Kidney epithelial cell (primary cell): ENCODE results near the gene CCDC57. TPM values are rescaled to one million over a fixed set of nuclear protein-coding genes. Genes with fewer than 3 reads are reported as not detected.

ENCODE experiments used
- DNase-seq: peaks from one replicate; pipeline ENCODE4 v3.0.0-alpha.2; 2010; ENCODE audit warnings: low read depth
- H3K27me3 ChIP-seq: 2 replicates; pipeline ENCODE4 v1.6.0; 2011; ENCODE audit warnings: low read length; ENCODE audit not compliant: control insufficient read depth, insufficient read depth
- H3K36me3 ChIP-seq: 2 replicates; pipeline ENCODE4 v1.5.1; 2011; ENCODE audit warnings: low read length; ENCODE audit not compliant: control insufficient read depth, insufficient read depth
- H3K4me3 ChIP-seq: 2 replicates; pipeline ENCODE4 v1.5.1; 2011; ENCODE audit warnings: low read depth, mild to moderate bottlenecking, control low read depth, low read length
- total RNA-seq: library from RNA; depleted of rRNA; stranded (reverse); fragments of >200 nt; gene quantifications from 2 replicates; pipeline ENCODE4 v1.2.3, GENCODE V29; 2015
- TF ChIP-seq, protein P1 (sequence below): IDR thresholded peaks from 2 replicates; pipeline ENCODE4 v1.5.1; 2011; ENCODE audit warnings: mild to moderate bottlenecking, moderate library complexity, low read length, control low read depth, inconsistent platforms; ENCODE audit not compliant: insufficient read depth, poor library complexity, severe bottlenecking

CCDC57 gene
- total RNA-seq, 1 donor from 2014 or later: 25.5 TPM

DNA sequence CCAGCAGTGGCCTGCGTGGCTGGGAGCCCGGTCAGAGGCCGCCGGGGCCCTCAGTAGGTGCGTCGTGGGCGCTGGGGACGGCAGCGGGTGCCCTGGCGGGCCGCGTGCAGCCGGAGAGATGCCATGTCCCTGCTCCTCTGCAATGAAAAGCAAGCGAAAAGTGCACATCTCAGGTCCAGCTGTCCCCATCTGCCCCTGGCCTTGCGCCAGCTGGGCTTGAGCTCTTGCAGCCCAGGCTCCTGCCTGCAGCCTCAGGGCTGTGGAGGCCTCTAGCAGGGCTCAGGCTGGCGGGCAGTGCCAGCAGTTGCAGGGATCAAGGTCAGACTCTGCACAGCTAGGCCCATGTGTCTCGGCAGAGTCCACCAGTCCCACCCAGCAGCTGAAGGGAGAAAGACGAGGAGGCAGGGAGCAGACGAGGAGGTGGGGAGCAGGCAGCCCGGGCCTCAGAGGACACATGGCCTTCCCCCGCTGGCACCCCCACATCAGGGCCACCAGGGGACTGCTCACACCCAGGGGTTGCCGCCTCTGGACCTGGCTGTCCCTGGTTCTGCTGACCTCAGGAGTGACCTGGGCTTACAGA lies 27.4 kb upstream of the CCDC57 start:
- no peak overlapping the region for H3K4me3 ChIP-seq
- TF ChIP-seq, protein P1, sequence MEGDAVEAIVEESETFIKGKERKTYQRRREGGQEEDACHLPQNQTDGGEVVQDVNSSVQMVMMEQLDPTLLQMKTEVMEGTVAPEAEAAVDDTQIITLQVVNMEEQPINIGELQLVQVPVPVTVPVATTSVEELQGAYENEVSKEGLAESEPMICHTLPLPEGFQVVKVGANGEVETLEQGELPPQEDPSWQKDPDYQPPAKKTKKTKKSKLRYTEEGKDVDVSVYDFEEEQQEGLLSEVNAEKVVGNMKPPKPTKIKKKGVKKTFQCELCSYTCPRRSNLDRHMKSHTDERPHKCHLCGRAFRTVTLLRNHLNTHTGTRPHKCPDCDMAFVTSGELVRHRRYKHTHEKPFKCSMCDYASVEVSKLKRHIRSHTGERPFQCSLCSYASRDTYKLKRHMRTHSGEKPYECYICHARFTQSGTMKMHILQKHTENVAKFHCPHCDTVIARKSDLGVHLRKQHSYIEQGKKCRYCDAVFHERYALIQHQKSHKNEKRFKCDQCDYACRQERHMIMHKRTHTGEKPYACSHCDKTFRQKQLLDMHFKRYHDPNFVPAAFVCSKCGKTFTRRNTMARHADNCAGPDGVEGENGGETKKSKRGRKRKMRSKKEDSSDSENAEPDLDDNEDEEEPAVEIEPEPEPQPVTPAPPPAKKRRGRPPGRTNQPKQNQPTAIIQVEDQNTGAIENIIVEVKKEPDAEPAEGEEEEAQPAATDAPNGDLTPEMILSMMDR: no peak
- H3K36me3 ChIP-seq: peaks cover 7% of the 10 kb centered on the region

DNA sequence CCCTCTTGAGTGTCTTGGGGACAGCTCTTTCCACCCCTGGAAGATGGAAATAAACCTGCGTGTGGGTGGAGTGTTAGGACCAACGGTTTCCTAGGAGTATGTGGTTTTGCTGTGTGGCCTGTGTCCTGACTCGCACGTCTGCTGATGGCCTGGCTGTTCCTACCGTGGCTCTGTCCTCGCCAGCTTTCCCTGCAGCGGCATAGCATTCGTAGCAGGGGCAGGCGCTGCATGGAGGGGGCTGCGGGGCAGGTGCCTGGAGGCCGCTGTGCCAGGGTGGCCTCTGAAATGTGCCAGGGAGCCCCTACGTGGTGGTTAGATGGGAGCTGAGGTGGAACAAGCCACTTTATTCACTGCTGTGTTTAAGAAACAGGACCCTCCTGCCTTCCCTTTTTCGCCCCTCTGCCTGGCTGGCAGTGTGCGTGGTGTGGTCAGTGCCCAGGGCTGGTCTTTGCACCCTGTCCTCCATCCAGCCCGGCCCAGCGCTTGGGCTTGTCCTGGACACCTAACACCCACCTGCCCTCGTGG lies 26.8 kb upstream of the CCDC57 start:
- TF ChIP-seq, protein P1: no peak
- Histone ChIP-seq H3K36me3 (peaks cover 6% of the 10 kb centered on the region), H3K4me3 (no peak overlapping the region)

More for the DNA sequence above, 27.4 kb upstream of the CCDC57 start:
- DNase-seq: no peak
- no peaks in the 10 kb centered on the region for H3K27me3 ChIP-seq

DNA sequence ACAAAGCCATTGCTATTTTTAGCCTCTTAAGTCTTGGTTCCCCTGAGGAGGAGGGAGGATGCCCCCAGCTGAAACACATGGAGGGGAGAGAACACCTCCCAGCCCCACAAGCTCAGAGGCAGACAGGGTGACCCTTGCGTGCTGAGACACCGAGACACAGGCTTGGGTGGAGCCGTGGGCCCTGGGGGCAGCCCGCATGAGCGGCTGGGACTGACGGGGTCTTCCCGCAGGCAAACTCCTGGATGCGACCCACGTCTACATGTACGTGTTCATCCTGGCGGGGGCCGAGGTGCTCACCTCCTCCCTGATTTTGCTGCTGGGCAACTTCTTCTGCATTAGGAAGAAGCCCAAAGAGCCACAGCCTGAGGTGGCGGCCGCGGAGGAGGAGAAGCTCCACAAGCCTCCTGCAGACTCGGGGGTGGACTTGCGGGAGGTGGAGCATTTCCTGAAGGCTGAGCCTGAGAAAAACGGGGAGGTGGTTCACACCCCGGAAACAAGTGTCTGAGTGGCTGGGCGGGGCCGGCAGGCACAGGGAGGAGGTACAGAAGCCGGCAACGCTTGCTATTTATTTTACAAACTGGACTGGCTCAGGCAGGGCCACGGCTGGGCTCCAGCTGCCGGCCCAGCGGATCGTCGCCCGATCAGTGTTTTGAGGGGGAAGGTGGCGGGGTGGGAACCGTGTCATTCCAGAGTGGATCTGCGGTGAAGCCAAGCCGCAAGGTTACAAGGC lies 26.0 kb upstream of the CCDC57 start:
- TF ChIP-seq, protein P1: no peak
- Histone ChIP-seq H3K36me3 (peaks cover 5% of the 10 kb centered on the region), H3K4me3 (no peak overlapping the region), H3K27me3 (no peaks in the 10 kb centered on the region)
- no peak for DNase-seq

More for the DNA sequence above, 26.8 kb upstream of the CCDC57 start:
- no peak for DNase-seq
- H3K27me3 ChIP-seq: no peaks in the 10 kb centered on the region

DNA sequence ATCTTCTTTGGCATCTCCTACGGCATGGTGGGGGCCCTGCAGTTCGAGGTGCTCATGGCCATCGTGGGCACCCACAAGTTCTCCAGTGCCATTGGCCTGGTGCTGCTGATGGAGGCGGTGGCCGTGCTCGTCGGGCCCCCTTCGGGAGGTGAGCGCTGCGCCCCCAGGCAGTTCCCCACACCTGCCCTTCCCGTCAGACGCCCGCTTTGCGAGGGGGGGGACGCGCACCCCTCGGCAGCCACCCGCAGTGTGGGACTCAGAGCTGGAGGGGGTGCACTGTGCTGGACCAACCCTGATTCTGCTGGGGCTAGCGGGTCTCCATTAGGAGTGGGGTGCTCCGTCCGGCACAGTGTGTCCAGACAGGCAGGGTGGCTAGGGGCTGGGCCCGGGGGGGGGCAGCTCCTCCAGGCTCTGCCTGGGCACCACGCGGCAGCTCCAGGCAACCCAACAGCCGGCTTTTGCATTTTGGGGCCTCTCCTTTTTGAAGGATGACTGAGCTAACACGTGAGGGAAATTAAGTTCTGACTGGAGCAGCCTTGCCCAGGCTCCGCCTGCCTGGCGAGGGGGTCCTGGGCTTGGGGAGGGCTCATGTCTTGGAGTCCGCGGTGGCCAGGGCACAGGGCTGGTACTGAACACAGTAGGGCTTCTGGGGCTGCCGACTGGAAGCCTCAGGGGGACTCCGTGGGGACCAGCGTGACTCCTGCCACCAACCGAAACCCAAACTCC lies 25.3 kb upstream of the CCDC57 start:
- no peak overlapping the region for H3K4me3 ChIP-seq
- no peaks in the 10 kb centered on the region for H3K27me3 ChIP-seq
- no peak for DNase-seq
- peaks cover 3% of the 10 kb centered on the region for H3K36me3 ChIP-seq
- TF ChIP-seq, protein P1: no peak

DNA sequence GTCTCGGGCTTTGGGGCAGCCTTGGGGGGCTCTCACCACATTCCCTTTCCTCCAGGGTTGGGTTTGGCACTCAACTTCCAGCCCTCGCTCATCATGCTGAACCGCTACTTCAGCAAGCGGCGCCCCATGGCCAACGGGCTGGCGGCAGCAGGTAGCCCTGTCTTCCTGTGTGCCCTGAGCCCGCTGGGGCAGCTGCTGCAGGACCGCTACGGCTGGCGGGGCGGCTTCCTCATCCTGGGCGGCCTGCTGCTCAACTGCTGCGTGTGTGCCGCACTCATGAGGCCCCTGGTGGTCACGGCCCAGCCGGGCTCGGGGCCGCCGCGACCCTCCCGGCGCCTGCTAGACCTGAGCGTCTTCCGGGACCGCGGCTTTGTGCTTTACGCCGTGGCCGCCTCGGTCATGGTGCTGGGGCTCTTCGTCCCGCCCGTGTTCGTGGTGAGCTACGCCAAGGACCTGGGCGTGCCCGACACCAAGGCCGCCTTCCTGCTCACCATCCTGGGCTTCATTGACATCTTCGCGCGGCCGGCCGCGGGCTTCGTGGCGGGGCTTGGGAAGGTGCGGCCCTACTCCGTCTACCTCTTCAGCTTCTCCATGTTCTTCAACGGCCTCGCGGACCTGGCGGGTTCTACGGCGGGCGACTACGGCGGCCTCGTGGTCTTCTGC lies 24.6 kb upstream of the CCDC57 start:
- Histone ChIP-seq H3K4me3 (no peak overlapping the region), H3K36me3 (peaks cover 3% of the 10 kb centered on the region), H3K27me3 (no peaks in the 10 kb centered on the region)
- TF ChIP-seq, protein P1: no peak
- no peak for DNase-seq
